ENCODE results near the gene SLC9A6.
A peak's percentile ranks its signal among the peaks of the same experiment; 100 is the strongest.
"Not testable (repeated sequence)": the region's sequence is repeated elsewhere in the genome, so short reads cannot be mapped to it uniquely, and the experiment has no call there.

Gene SLC9A6

GRCh38 chrX:136067097-136067496, 81.9 kb downstream of the SLC9A6 start:
- no peak for TF ChIP-seq CTCF (IDR thresholded peaks at IDR 0.05)
- Histone ChIP-seq H3K27ac (peak overlapping the region in 1 of 2 donors; percentile 32), H3K4me3 (no peak overlapping the region)
- DNase-seq (ENCODE audit: low spot score): no peak

GRCh38 chrX:136067966-136068365, 82.7 kb downstream of the SLC9A6 start:
- TF ChIP-seq CTCF (IDR thresholded peaks at IDR 0.05): no peak
- no peak for DNase-seq (ENCODE audit: low spot score)
- peak overlapping the region; percentile 32 to 54 for H3K27ac ChIP-seq
- no peak overlapping the region for H3K4me3 ChIP-seq

GRCh38 chrX:136076942-136077341, 91.7 kb downstream of the SLC9A6 start:
- no peak for DNase-seq (ENCODE audit: low spot score)
- no peak for TF ChIP-seq CTCF (IDR thresholded peaks at IDR 0.05)
- no peak overlapping the region for H3K4me3 ChIP-seq

GRCh38 chrX:136080766-136081165, 95.5 kb downstream of the SLC9A6 start:
- no peak for TF ChIP-seq CTCF (IDR thresholded peaks at IDR 0.05)
- Histone ChIP-seq H3K4me3 (no peak overlapping the region), H3K27ac (no peak overlapping the region)
- no peak for DNase-seq (ENCODE audit: low spot score)

More at GRCh38 chrX:136076942-136077341, 91.7 kb downstream of the SLC9A6 start:
- no peak overlapping the region for H3K27ac ChIP-seq

GRCh38 chrX:136086521-136086920, 101.3 kb downstream of the SLC9A6 start:
- Histone ChIP-seq H3K27ac (no peak overlapping the region), H3K4me3 (no peak overlapping the region)
- TF ChIP-seq CTCF (IDR thresholded peaks at IDR 0.05): no peak
- DNase-seq (ENCODE audit: low spot score): no peak

GRCh38 chrX:136091898-136092297, 106.7 kb downstream of the SLC9A6 start:
- not testable (repeated sequence) for H3K4me3 ChIP-seq; DNase-seq (ENCODE audit: low spot score); H3K27ac ChIP-seq

- no peak overlapping the region for H3K27ac ChIP-seq
- no peak overlapping the region for H3K4me3 ChIP-seq
- TF ChIP-seq CTCF (IDR thresholded peaks at IDR 0.05): no peak
- no peak for DNase-seq (ENCODE audit: low spot score)
Measured at GRCh38 chrX:136094962-136095361, 109.7 kb downstream of the SLC9A6 start.
